ENCODE measurements around the gene LCE1B.

Gene LCE1B

DNA sequence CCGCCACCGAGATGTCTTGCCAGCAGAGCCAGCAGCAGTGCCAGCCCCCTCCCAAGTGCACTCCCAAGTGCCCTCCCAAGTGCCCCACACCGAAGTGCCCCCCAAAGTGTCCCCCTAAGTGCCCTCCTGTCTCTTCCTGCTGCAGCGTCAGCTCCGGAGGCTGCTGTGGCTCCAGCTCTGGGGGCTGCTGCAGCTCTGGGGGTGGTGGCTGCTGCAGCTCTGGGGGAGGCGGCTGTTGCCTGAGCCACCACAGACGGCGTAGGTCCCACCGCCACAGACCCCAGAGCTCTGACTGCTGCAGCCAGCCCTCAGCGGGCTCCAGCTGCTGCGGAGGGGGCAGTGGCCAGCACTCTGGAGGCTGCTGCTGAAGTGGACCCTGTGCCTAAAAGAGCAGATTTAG is 35.4 kb upstream of the LCE1B start:
- Histone ChIP-seq H3K27me3 (ENCODE audit: insufficient read depth, poor library complexity, severe bottlenecking) (no peaks in the 10 kb centered on the region), H3K27ac (replicated peaks) (no peak overlapping the region), H3K4me3 (replicated peaks; ENCODE audit: insufficient read depth, low read length) (no peak overlapping the region)
- no peak for DNase-seq (ENCODE audit: low read depth in 1 of 2, low spot score in 1 of 2)
- TF ChIP-seq CTCF (IDR thresholded peaks at IDR 0.05; ENCODE audit: insufficient read depth, low read length) (no peak), SPI1 (IDR thresholded peaks at IDR 0.05; ENCODE audit: borderline replicate concordance, low read depth) (no peak), GABPA (IDR thresholded peaks at IDR 0.05; ENCODE audit: low read depth) (no peak), REST (IDR thresholded peaks at IDR 0.05; ENCODE audit: insufficient replicate concordance, low read depth) (no peak), POLR2AphosphoS5 (IDR thresholded peaks at IDR 0.05; ENCODE audit: low read depth) (no peak)

DNA sequence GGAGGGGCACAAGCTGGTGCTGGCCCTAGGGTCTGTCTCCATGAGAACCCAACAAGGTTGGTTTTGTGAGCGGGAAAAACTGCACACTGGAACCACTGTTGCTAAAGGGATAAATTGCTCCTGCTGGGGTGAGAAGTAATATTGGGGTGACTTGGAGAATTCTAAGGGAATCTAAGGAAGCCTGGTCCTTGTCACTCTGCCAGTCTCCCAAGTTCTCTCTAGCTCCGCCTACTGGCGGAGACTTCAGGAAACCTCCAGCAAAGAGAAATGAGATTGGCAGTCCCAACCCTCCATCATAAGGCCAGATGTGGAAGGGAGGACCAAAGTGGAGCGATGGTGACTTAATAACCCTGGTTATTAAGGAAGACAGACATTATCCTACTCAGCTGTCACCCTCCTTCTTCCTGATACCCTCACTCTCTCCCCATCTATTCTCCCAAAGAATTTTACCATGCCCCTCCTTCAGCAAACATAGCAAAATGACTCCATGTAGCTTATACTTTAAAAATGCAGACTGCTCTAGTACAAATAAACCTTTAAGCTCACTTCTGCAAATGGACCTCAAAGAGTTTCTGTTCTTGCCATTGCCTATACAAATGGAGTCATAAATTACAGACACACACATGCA is 34.1 kb upstream of the LCE1B start:
- DNase-seq (ENCODE audit: low read depth in 1 of 2, low spot score in 1 of 2) = peak in 1 of 2 experiments; percentile 1
- no peak for TF ChIP-seq GABPA (IDR thresholded peaks at IDR 0.05; ENCODE audit: low read depth)
- TF ChIP-seq REST (IDR thresholded peaks at IDR 0.05; ENCODE audit: insufficient replicate concordance, low read depth) = no peak
- TF ChIP-seq POLR2AphosphoS5 (IDR thresholded peaks at IDR 0.05; ENCODE audit: low read depth) = no peak
- TF ChIP-seq SPI1 (IDR thresholded peaks at IDR 0.05; ENCODE audit: borderline replicate concordance, low read depth) = no peak
- peak; percentile 33 for TF ChIP-seq CTCF (IDR thresholded peaks at IDR 0.05; ENCODE audit: insufficient read depth, low read length)
- Histone ChIP-seq H3K4me3 (replicated peaks; ENCODE audit: insufficient read depth, low read length) (no peak overlapping the region), H3K27ac (replicated peaks) (no peak overlapping the region), H3K27me3 (ENCODE audit: insufficient read depth, poor library complexity, severe bottlenecking) (no peaks in the 10 kb centered on the region)

- no peak for DNase-seq (ENCODE audit: low read depth in 1 of 2, low spot score in 1 of 2)
- H3K4me3 ChIP-seq (replicated peaks; ENCODE audit: insufficient read depth, low read length) = no peak overlapping the region
- TF ChIP-seq POLR2AphosphoS5 (IDR thresholded peaks at IDR 0.05; ENCODE audit: low read depth) = no peak
- no peak for TF ChIP-seq CTCF (IDR thresholded peaks at IDR 0.05; ENCODE audit: insufficient read depth, low read length)
- TF ChIP-seq SPI1 (IDR thresholded peaks at IDR 0.05; ENCODE audit: borderline replicate concordance, low read depth) = no peak
- no peak for TF ChIP-seq GABPA (IDR thresholded peaks at IDR 0.05; ENCODE audit: low read depth)
- no peak for TF ChIP-seq REST (IDR thresholded peaks at IDR 0.05; ENCODE audit: insufficient replicate concordance, low read depth)
These were observed 28.7 kb upstream of the LCE1B start for GRCh38 chr1:152783095-152783494.

More at GRCh38 chr1:152783095-152783494, 28.7 kb upstream of the LCE1B start:
- Histone ChIP-seq H3K27me3 (ENCODE audit: insufficient read depth, poor library complexity, severe bottlenecking) (peaks cover 7% of the 10 kb centered on the region), H3K27ac (replicated peaks) (no peak overlapping the region)
